ENCODE data around the gene DOCK6.

The DOCK6 gene

GRCh38 chr19:11278670-11279069, 16.3 kb upstream of the DOCK6 start:
- no peak for DNase-seq (ENCODE audit: low spot score)

- no peak for DNase-seq (ENCODE audit: low spot score)
Measured at GRCh38 chr19:11274533-11275086, 12.3 kb upstream of the DOCK6 start.

GRCh38 chr19:11273989-11274388, 11.7 kb upstream of the DOCK6 start:
- DNase-seq (ENCODE audit: low spot score), result no peak

GRCh38 chr19:11273296-11273695, 11.0 kb upstream of the DOCK6 start:
- DNase-seq (ENCODE audit: low spot score), result no peak

- no peak for DNase-seq (ENCODE audit: low spot score)
Measured at GRCh38 chr19:11269408-11269807, 7.1 kb upstream of the DOCK6 start.

- peak; percentile 57 for DNase-seq (ENCODE audit: low spot score)
Measured at GRCh38 chr19:11268783-11269267, 6.5 kb upstream of the DOCK6 start.

GRCh38 chr19:11267316-11268085, 5.2 kb upstream of the DOCK6 start:
- no peak for DNase-seq (ENCODE audit: low spot score)

GRCh38 chr19:11265785-11266236, 3.5 kb upstream of the DOCK6 start:
- no peak for DNase-seq (ENCODE audit: low spot score)

- DNase-seq (ENCODE audit: low spot score), result no peak
Measured at GRCh38 chr19:11265177-11265784, 3.0 kb upstream of the DOCK6 start.

GRCh38 chr19:11264452-11265176, 2.3 kb upstream of the DOCK6 start:
- DNase-seq (ENCODE audit: low spot score), result no peak

GRCh38 chr19:11263726-11264125, 1.4 kb upstream of the DOCK6 start:
- DNase-seq (ENCODE audit: low spot score), result no peak

GRCh38 chr19:11261431-11261970, 823 bp downstream of the DOCK6 start:
- DNase-seq (ENCODE audit: low spot score), result no peak

GRCh38 chr19:11260996-11261395, 1.3 kb downstream of the DOCK6 start:
- no peak for DNase-seq (ENCODE audit: low spot score)

- no peak for DNase-seq (ENCODE audit: low spot score)
Measured at GRCh38 chr19:11257846-11258380, 4.4 kb downstream of the DOCK6 start.

- no peak for DNase-seq (ENCODE audit: low spot score)
Measured at GRCh38 chr19:11256189-11256588, 6.1 kb downstream of the DOCK6 start.

- no peak for DNase-seq (ENCODE audit: low spot score)
Measured at GRCh38 chr19:11254666-11255065, 7.7 kb downstream of the DOCK6 start.

GRCh38 chr19:11252665-11253355, 9.5 kb downstream of the DOCK6 start:
- no peak for DNase-seq (ENCODE audit: low spot score)

GRCh38 chr19:11251650-11252314, 10.5 kb downstream of the DOCK6 start:
- no peak for DNase-seq (ENCODE audit: low spot score)

- DNase-seq (ENCODE audit: low spot score), result no peak
Measured at GRCh38 chr19:11251217-11251616, 11.1 kb downstream of the DOCK6 start.

GRCh38 chr19:11248852-11249251, 13.5 kb downstream of the DOCK6 start:
- no peak for DNase-seq (ENCODE audit: low spot score)

- DNase-seq (ENCODE audit: low spot score), result no peak
Measured at GRCh38 chr19:11247934-11248333, 14.4 kb downstream of the DOCK6 start.
